ENCODE results near the gene SAC3D1.

DNA sequence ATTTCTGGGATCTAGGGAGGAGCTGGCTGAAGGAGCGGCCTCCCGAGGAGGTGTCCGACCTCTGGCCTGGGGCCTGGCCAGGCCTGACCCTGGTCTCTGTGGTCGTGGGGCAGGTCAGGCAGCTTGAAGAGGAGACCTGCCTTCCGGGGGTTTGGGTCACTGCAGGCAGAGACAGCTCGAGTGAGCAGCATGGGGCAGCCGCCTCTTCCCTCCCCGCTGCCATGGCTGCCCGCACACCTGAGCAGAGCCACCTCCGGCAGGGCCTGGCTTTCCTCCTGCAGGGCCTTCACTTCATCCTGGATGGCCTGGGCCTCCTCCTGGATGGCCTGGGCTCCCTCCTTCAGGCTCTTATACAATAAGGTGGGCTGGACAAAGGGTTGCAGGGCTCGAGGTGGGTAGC is 25.3 kb downstream of the SAC3D1 start:
- no peak for TF ChIP-seq GABPA (IDR thresholded peaks at IDR 0.05; ENCODE audit: low read depth)
- TF ChIP-seq, protein P1, sequence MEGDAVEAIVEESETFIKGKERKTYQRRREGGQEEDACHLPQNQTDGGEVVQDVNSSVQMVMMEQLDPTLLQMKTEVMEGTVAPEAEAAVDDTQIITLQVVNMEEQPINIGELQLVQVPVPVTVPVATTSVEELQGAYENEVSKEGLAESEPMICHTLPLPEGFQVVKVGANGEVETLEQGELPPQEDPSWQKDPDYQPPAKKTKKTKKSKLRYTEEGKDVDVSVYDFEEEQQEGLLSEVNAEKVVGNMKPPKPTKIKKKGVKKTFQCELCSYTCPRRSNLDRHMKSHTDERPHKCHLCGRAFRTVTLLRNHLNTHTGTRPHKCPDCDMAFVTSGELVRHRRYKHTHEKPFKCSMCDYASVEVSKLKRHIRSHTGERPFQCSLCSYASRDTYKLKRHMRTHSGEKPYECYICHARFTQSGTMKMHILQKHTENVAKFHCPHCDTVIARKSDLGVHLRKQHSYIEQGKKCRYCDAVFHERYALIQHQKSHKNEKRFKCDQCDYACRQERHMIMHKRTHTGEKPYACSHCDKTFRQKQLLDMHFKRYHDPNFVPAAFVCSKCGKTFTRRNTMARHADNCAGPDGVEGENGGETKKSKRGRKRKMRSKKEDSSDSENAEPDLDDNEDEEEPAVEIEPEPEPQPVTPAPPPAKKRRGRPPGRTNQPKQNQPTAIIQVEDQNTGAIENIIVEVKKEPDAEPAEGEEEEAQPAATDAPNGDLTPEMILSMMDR (IDR thresholded peaks at IDR 0.05) = no peak
- TF ChIP-seq EP300 (IDR thresholded peaks at IDR 0.05; ENCODE audit: borderline replicate concordance in 1 of 2, low read depth in 1 of 2, low read length in 1 of 2) = no peak
- TF ChIP-seq REST (IDR thresholded peaks at IDR 0.05; ENCODE audit: low read depth, low read length) = no peak
- TF ChIP-seq USF2 (IDR thresholded peaks at IDR 0.05; ENCODE audit: borderline replicate concordance, low read depth, low read length) = no peak
- no peak for TF ChIP-seq FOSL2 (IDR thresholded peaks at IDR 0.05; ENCODE audit: borderline replicate concordance, low read depth)
- TF ChIP-seq SIN3A (IDR thresholded peaks at IDR 0.05; ENCODE audit: borderline replicate concordance, low read depth, low read length) = no peak
- TF ChIP-seq MXI1 (IDR thresholded peaks at IDR 0.05; ENCODE audit: low read depth, low read length) = no peak
- TF ChIP-seq ZBTB33 (IDR thresholded peaks at IDR 0.05; ENCODE audit: borderline replicate concordance, low read depth) = no peak

All from SK-N-SH (cell line).